ENCODE data around the gene SPINK2. TPM values are rescaled to one million over a fixed set of nuclear protein-coding genes. Genes with fewer than 3 reads are reported as not detected.

Gene SPINK2
- total RNA-seq, 3 donors from 2014 or later, result 0.66 to 2.4 TPM; not detected in 1

DNA sequence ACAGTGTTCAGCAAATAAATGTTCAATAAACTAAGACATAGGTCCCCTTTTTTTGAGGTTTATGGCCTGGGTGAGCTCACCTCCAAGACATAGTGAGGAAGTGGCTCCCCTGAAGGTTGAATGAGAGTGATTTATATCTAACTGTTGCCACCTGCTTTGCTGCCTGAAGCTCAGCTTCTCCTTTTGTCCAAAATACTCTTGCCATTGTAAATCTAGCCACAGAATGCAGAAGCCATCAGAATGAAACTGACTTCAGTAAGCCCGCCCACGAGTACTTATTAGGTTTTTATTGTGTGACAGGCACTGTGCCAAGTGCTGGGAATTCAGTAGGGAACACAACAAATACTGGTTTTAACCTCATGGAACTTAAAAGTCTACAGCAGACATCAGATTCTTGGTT, 18.0 kb downstream of the SPINK2 start:
- no peak for DNase-seq (ENCODE audit: low spot score in 2 of 2)

GRCh38 chr4:56799824-56800756, 21.4 kb downstream of the SPINK2 start:
- H3K4me1 ChIP-seq, result no peaks in the 10 kb centered on the region
- H3K36me3 ChIP-seq, result no peaks in the 10 kb centered on the region
- peak; percentile 79 to 82 for DNase-seq (ENCODE audit: low spot score in 2 of 2)
- TF ChIP-seq POLR2AphosphoS5 (IDR thresholded peaks at IDR 0.05), result peak in 2 of 3 donors; percentile 36 to 53
- no peak for TF ChIP-seq POLR2A (IDR thresholded peaks at IDR 0.05)
- TF ChIP-seq CTCF (IDR thresholded peaks at IDR 0.05), result peak; percentile 48 to 86 (median 85)
- intact Hi-C loops (cut with DNase I; ENCODE audit: low total_unique reads), result no loop called here
- no peaks in the 10 kb centered on the region for H3K27me3 ChIP-seq
- H3K27ac ChIP-seq, result peak overlapping the region; percentile 75 to 79
- H3K4me3 ChIP-seq, result peak overlapping the region; percentile 61 to 66 (median 62)
- H3K9me3 ChIP-seq, result no peaks in the 10 kb centered on the region

More for the DNA sequence above, 18.0 kb downstream of the SPINK2 start:
- intact Hi-C loops (cut with DNase I; ENCODE audit: low total_unique reads), result no loop called here
- no peak for TF ChIP-seq CTCF (IDR thresholded peaks at IDR 0.05)
- TF ChIP-seq POLR2AphosphoS5 (IDR thresholded peaks at IDR 0.05), result no peak
- Histone ChIP-seq H3K27me3 (no peaks in the 10 kb centered on the region), H3K4me1 (no peaks in the 10 kb centered on the region), H3K9me3 (no peaks in the 10 kb centered on the region), H3K27ac (no peak overlapping the region), H3K36me3 (no peaks in the 10 kb centered on the region), H3K4me3 (no peak overlapping the region)

DNA sequence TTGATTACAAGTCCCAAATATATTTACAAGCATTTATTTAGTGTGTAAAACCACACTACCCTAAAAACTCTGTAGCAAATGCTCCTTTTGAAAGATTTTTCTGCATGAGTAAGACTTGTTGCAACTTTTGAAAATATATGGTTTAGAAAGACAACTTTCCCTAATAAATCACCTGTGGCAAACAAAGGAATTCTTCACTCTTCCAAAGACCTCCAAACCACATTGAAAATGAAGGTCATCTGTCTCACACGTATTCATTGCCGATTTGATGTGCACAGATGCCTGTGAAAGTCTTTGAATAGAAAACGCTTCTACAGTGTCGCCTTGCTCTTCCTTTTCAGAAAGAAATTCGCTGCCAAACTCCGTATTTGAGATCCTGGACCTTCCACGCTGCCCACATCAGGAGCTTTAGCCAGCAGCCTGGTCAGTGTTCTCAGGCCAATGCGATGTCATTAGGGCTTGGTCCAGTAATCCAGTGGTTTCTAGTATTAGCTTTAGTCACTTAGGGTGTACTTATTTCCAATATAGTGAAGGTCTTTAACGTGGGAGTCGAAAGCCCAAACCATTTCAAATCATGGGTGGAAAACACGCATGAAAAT, 22.2 kb downstream of the SPINK2 start:
- no peaks in the 10 kb centered on the region for H3K9me3 ChIP-seq
- no peaks in the 10 kb centered on the region for H3K4me1 ChIP-seq
- intact Hi-C loops (cut with DNase I; ENCODE audit: low total_unique reads), result no loop called here
- no peak for TF ChIP-seq CTCF (IDR thresholded peaks at IDR 0.05)
- TF ChIP-seq POLR2AphosphoS5 (IDR thresholded peaks at IDR 0.05), result no peak
- no peak for TF ChIP-seq POLR2A (IDR thresholded peaks at IDR 0.05)
- no peak for DNase-seq (ENCODE audit: low spot score in 2 of 2)
- H3K36me3 ChIP-seq, result no peaks in the 10 kb centered on the region
- H3K4me3 ChIP-seq, result peak overlapping the region; percentile 61 to 66 (median 62)
- H3K27me3 ChIP-seq, result no peaks in the 10 kb centered on the region
- H3K27ac ChIP-seq, result peak overlapping the region; percentile 75 to 79

DNA sequence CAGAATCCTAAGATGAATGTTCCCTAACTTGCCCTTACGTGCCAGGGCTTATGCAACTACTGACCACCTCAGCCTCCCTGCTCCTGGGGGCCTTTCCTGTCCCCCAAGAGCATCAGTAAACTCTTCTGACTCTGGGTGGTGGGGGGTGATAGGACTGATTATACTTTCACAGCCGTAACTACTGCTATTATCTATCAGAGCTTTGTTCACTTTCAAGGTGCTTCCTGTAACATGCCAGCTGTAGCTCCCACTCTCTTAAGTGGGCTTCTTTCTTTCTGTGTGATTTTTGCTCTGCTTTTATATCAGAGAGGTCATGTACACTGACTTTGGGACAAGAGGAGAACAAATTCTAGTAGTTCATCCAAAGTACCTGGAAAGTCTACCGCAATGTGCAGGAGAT, 25.3 kb downstream of the SPINK2 start:
- intact Hi-C loops (cut with DNase I; ENCODE audit: low total_unique reads), result no loop called here
- H3K27ac ChIP-seq, result no peak overlapping the region
- no peaks in the 10 kb centered on the region for H3K27me3 ChIP-seq
- TF ChIP-seq CTCF (IDR thresholded peaks at IDR 0.05) (no peak), POLR2A (IDR thresholded peaks at IDR 0.05) (no peak)
- H3K36me3 ChIP-seq, result no peaks in the 10 kb centered on the region
- no peaks in the 10 kb centered on the region for H3K4me1 ChIP-seq
- H3K4me3 ChIP-seq, result no peak overlapping the region
- H3K9me3 ChIP-seq, result no peaks in the 10 kb centered on the region
- DNase-seq (ENCODE audit: low spot score in 2 of 2), result no peak

DNA sequence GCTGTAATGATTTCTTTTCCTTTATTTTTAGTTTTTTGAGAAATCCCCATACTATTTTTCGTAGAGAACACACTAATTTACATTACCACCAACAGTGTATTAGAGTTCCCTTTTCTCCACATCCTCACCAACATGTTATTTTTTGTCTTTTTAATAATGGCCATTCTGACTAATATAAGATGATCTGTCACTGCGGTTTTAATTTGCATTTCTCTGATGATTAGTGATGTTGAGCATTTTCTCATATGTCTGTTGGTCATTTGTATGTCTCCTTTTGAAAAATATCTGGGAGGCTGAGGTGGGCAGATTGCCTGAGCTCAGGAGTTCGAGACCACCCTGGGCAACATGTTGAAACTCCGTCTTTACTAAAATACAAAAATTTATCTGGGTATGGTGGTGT, 30.2 kb downstream of the SPINK2 start:
- Histone ChIP-seq H3K4me3 (no peak overlapping the region), H3K9me3 (no peaks in the 10 kb centered on the region), H3K36me3 (no peaks in the 10 kb centered on the region), H3K27ac (no peak overlapping the region), H3K4me1 (no peaks in the 10 kb centered on the region), H3K27me3 (no peaks in the 10 kb centered on the region)
- DNase-seq (ENCODE audit: low spot score in 2 of 2), result no peak
- no peak for TF ChIP-seq POLR2AphosphoS5 (IDR thresholded peaks at IDR 0.05)
- no peak for TF ChIP-seq CTCF (IDR thresholded peaks at IDR 0.05)
- no peak for TF ChIP-seq POLR2A (IDR thresholded peaks at IDR 0.05)
- intact Hi-C loops (cut with DNase I; ENCODE audit: low total_unique reads), result no loop called here
